ENCODE measurements around the gene RNF208. TPM values are rescaled to one million over a fixed set of nuclear protein-coding genes. Genes with fewer than 3 reads are reported as not detected.
A peak's percentile ranks its signal among the peaks of the same experiment; 100 is the strongest.

Gene RNF208
- total and polyA plus RNA-seq, 2 donors (not counting 1 experiment from before 2014, with no cell fraction given): 1.1 to 1.4 TPM

DNA sequence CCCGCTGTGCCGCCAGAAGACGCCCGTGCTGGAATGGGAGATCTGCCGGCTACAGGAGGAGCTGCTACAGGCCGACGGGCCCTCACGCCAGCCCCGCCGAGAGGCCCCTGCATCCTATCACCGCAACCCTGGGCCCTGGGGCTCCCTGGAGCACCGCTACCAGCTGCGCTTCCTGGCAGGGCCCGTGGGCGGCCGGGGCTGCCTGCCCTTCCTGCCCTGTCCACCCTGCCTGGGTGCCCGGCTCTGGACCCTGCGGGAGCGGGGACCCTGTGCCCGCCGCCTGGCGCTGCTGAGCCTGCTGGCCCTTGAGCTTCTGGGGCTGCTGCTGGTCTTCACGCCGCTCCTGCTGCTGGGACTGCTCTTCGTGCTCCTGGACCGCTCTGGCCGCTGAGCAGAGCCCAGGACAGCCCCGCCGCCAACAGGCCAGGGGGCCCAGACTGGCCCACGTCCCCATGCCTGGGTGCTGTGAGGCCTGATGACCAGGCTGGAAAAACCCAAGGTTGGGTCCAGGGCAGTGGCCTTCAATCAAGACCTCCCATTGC is 3.8 kb downstream of the RNF208 start:
- H3K27me3 Mint-ChIP-seq: no peaks in the 10 kb centered on the region
- Histone ChIP-seq H3K27me3 (replicated peaks in 1 of 4; ENCODE audit: control extremely low read depth in 1 of 4, control insufficient read depth in 3 of 4, insufficient read depth in 4 of 4, low read length in 3 of 4) (no peaks in the 10 kb centered on the region), H3K9ac (ENCODE audit: low read length) (no peak overlapping the region), H3K4me1 (ENCODE audit: control insufficient read depth in 2 of 2, insufficient read depth in 2 of 2, low read length in 2 of 2) (peaks cover 6 to 13% of the 10 kb centered on the region in 2 donors), H3K36me3 (replicated peaks in 1 of 2; ENCODE audit: control extremely low read depth in 1 of 2, control insufficient read depth in 1 of 2, extremely low read depth in 1 of 2, insufficient read depth in 2 of 2, low read length in 1 of 2) (no peaks in the 10 kb centered on the region), H2AFZ (ENCODE audit: insufficient read depth, low read depth, low read length, poor library complexity, severe bottlenecking) (no peak overlapping the region), H3K79me2 (ENCODE audit: control insufficient read depth, insufficient read depth, low read length) (peaks cover 3% of the 10 kb centered on the region), H3K4me3 (ENCODE audit: control extremely low read depth in 1 of 5, extremely low read depth in 1 of 5, insufficient read depth in 1 of 5, low read depth in 2 of 5, low read length in 4 of 5) (no peak overlapping the region), H3K4me2 (replicated peaks; ENCODE audit: low read depth, low read length, poor library complexity, severe bottlenecking) (no peak overlapping the region), H3K27ac (ENCODE audit: low read length in 2 of 2) (no peak overlapping the region), H3K9me3 (ENCODE audit: control extremely low read depth in 1 of 3, control insufficient read depth in 2 of 3, insufficient read depth in 1 of 3, low read length in 2 of 3) (no peaks in the 10 kb centered on the region), H4K20me1 (ENCODE audit: control insufficient read depth, insufficient read depth, low read length, poor library complexity, severe bottlenecking) (no peaks in the 10 kb centered on the region)
- no peak for TF ChIP-seq CTCF (IDR thresholded peaks at IDR 0.05)
- no peak for TF ChIP-seq EZH2 (IDR thresholded peaks at IDR 0.05; ENCODE audit: borderline replicate concordance, insufficient read depth, low read depth, low read length, poor library complexity, severe bottlenecking)
- CTCF ChIA-PET: interaction anchor here (0.7 kb wide), 1 partner anchor 14 kb away, joined by 7 read pairs; no protein-coding TSS in a partner anchor
- POLR2A ChIA-PET: no interaction called here
- peaks cover 10% of the 10 kb centered on the region for H3K4me1 Mint-ChIP-seq
- no peak overlapping the region for H3K27ac Mint-ChIP-seq
- 96% methylated on average over 30 of the region's 30 CpGs for WGBS (ENCODE audit: insufficient coverage)
- ATAC-seq (ENCODE audit: low read depth) (no peak), DNase-seq (no peak)
- H3K9me3 Mint-ChIP-seq (ENCODE audit: insufficient read depth): no peaks in the 10 kb centered on the region
- intact Hi-C loops (cut with micrococcal nuclease): no loop called here
- no peak overlapping the region for H3K4me3 Mint-ChIP-seq

DNA sequence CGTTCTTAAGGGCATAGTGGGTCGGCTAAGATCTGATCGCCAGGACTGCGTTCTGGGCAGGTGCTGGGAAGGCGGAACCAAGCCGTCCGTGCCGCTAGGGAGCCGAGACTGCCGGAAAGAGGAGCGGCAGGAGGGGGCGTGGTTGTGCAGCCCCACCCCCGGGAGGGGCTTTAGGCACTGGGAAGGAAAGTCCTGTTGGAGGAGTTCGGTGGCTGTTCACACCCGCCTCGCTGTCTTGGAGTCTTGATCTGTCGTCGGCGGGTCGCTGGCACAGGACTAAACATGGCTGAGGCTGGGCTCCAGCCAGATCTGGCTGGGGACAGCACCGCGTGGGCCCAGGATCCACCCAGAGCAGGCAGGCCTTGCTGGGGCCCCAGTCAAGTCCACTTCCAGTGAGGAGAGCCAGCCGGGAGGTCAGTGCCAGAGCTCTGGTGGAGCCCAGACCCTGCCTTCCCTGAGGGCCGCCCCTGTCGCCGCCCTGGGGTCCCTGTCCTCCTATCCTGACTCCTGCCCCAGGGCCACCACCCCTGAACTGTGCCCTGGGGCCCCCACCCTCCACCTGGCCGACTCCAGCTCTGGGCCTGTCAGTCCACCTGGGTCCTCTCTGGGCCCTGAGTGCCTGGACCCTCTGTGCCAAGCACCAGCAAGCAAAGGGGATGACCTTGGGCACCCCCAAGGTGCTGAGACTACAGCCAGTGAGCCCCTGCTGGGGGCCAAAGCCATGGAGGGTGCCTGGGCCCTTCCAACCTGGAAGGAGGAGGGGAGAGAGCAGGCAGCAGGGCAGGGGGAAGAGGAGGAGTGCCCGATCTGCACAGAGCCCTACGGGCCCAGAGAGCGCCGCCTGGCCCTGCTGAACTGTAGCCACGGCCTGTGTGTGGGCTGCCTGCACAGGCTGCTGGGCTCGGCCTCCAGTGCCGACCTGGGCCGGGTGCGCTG is 4.5 kb downstream of the RNF208 start:
- TF ChIP-seq CTCF (IDR thresholded peaks at IDR 0.05) (no peak), EZH2 (IDR thresholded peaks at IDR 0.05; ENCODE audit: borderline replicate concordance, insufficient read depth, low read depth, low read length, poor library complexity, severe bottlenecking) (no peak)
- ChIA-PET CTCF (no interaction called here), POLR2A (no interaction called here)
- DNase-seq (no peak), ATAC-seq (ENCODE audit: low read depth) (no peak)
- peaks cover 3% of the 10 kb centered on the region for H3K79me2 ChIP-seq (ENCODE audit: control insufficient read depth, insufficient read depth, low read length)
- H3K9ac ChIP-seq (ENCODE audit: low read length): no peak overlapping the region
- Mint-ChIP-seq H3K4me3 (no peak overlapping the region), H3K27ac (no peak overlapping the region), H3K27me3 (no peaks in the 10 kb centered on the region), H3K9me3 (ENCODE audit: insufficient read depth) (no peaks in the 10 kb centered on the region), H3K4me1 (peaks cover 4% of the 10 kb centered on the region)
- peak overlapping the region; percentile 19 for H3K4me2 ChIP-seq (replicated peaks; ENCODE audit: low read depth, low read length, poor library complexity, severe bottlenecking)
- H3K4me3 ChIP-seq (ENCODE audit: control extremely low read depth in 1 of 5, extremely low read depth in 1 of 5, insufficient read depth in 1 of 5, low read depth in 2 of 5, low read length in 4 of 5): no peak overlapping the region
- 92% methylated on average over 34 of the region's 36 CpGs for WGBS (ENCODE audit: insufficient coverage)
- peaks cover under 1 to 7% of the 10 kb centered on the region in 2 donors for H3K4me1 ChIP-seq (ENCODE audit: control insufficient read depth in 2 of 2, insufficient read depth in 2 of 2, low read length in 2 of 2)
- no peak overlapping the region for H2AFZ ChIP-seq (ENCODE audit: insufficient read depth, low read depth, low read length, poor library complexity, severe bottlenecking)
- no peaks in the 10 kb centered on the region for H3K36me3 ChIP-seq (replicated peaks in 1 of 2; ENCODE audit: control extremely low read depth in 1 of 2, control insufficient read depth in 1 of 2, extremely low read depth in 1 of 2, insufficient read depth in 2 of 2, low read length in 1 of 2)
- no peaks in the 10 kb centered on the region for H3K9me3 ChIP-seq (ENCODE audit: control extremely low read depth in 1 of 3, control insufficient read depth in 2 of 3, insufficient read depth in 1 of 3, low read length in 2 of 3)
- H3K27me3 ChIP-seq (replicated peaks in 1 of 4; ENCODE audit: control extremely low read depth in 1 of 4, control insufficient read depth in 3 of 4, insufficient read depth in 4 of 4, low read length in 3 of 4): no peaks in the 10 kb centered on the region
- no peak overlapping the region for H3K27ac ChIP-seq (ENCODE audit: low read length in 2 of 2)
- intact Hi-C loops (cut with micrococcal nuclease): no loop called here
- H4K20me1 ChIP-seq (ENCODE audit: control insufficient read depth, insufficient read depth, low read length, poor library complexity, severe bottlenecking): no peaks in the 10 kb centered on the region

All from B cell (primary cell).